Activated B cell treated with CpG ODN at 0.5 μM for 24 hours (primary cell): ENCODE results near the gene CADM1. TPM values are rescaled to one million over a fixed set of nuclear protein-coding genes. Genes with fewer than 3 reads are reported as not detected.

ENCODE experiments used
- ATAC-seq: fragments of 200-7000 bp; cut with Tn5 transposase; one replicate; pipeline ENCODE4 v1.10.0; 2021; ENCODE audit warnings: low read depth, mild to moderate bottlenecking, moderate library complexity
- CTCF ChIA-PET: fragments of 350-600 bp; sonication (Branson Sonifier 250); formaldehyde crosslinking; loops from one replicate; lab custom pipeline; 2021; ENCODE audit warnings: antibody characterized with exemption; lab: Charles Lee
- POLR2A ChIA-PET: fragments of 350-600 bp; sonication (Branson Sonifier 250); formaldehyde crosslinking; loops from one replicate; lab custom pipeline; 2021; ENCODE audit warnings: antibody characterized with exemption; lab: Charles Lee
- DNase-seq: peaks from one replicate; pipeline ENCODE4 v3.0.0; 2022
- H3K27ac Mint-ChIP-seq: one replicate; pipeline ENCODE4 v1.8.0; 2020; ENCODE audit warnings: mixed read lengths
- H3K27me3 Mint-ChIP-seq: one replicate; pipeline ENCODE4 v1.8.0; 2021; ENCODE audit warnings: mixed read lengths
- H3K36me3 Mint-ChIP-seq: one replicate; pipeline ENCODE4 v1.8.0; 2021; ENCODE audit warnings: low read depth, mixed read lengths
- H3K4me1 Mint-ChIP-seq: one replicate; pipeline ENCODE4 v1.8.0; 2021; ENCODE audit warnings: mixed read lengths
- H3K4me3 Mint-ChIP-seq: one replicate; pipeline ENCODE4 v1.8.0; 2020; ENCODE audit warnings: mild to moderate bottlenecking, mixed read lengths
- H3K9me3 Mint-ChIP-seq: one replicate; pipeline ENCODE4 v1.8.0; 2020; ENCODE audit warnings: mixed read lengths
- intact Hi-C: fragments of 100-400 bp; cut with micrococcal nuclease; formaldehyde crosslinking; loops from one replicate; pipeline ENCODE4 v1.15.1; 2024
- total RNA-seq: library from RNA; stranded (reverse); gene quantifications from 2 replicates; pipeline ENCODE4 v1.2.3, GENCODE V29; 2022
- TF ChIP-seq, protein P1 (sequence below): fragments of 200-600 bp; IDR thresholded peaks from one replicate; pipeline ENCODE4 v1.8.0; 2022; ENCODE audit warnings: antibody characterized with exemption, mild to moderate bottlenecking

The CADM1 gene
- total RNA-seq, 1 donor from 2014 or later, result 0.86 TPM

DNA sequence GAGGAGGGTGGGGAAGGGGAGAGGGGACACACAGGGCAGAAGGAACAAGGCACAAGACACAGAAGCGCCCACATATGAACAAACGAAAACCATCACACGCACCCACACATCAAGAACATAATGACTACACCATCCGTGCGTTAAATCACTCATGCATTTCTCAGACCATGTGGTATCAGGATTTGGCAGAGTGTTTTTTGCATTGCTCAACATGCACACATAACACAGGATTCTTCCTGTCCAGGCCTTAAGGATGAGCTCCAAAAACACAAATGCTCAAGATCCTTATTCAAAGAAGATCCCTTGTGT is 309.5 kb downstream of the CADM1 start:
- intact Hi-C loops, result no loop called here
- POLR2A ChIA-PET, result no interaction called here
- TF ChIP-seq, protein P1, sequence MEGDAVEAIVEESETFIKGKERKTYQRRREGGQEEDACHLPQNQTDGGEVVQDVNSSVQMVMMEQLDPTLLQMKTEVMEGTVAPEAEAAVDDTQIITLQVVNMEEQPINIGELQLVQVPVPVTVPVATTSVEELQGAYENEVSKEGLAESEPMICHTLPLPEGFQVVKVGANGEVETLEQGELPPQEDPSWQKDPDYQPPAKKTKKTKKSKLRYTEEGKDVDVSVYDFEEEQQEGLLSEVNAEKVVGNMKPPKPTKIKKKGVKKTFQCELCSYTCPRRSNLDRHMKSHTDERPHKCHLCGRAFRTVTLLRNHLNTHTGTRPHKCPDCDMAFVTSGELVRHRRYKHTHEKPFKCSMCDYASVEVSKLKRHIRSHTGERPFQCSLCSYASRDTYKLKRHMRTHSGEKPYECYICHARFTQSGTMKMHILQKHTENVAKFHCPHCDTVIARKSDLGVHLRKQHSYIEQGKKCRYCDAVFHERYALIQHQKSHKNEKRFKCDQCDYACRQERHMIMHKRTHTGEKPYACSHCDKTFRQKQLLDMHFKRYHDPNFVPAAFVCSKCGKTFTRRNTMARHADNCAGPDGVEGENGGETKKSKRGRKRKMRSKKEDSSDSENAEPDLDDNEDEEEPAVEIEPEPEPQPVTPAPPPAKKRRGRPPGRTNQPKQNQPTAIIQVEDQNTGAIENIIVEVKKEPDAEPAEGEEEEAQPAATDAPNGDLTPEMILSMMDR, result no peak
- Mint-ChIP-seq H3K36me3 (no peaks in the 10 kb centered on the region), H3K27me3 (no peaks in the 10 kb centered on the region), H3K4me1 (peaks cover 3% of the 10 kb centered on the region), H3K27ac (no peak overlapping the region), H3K4me3 (peak overlapping the region; percentile 65), H3K9me3 (peaks cover 2% of the 10 kb centered on the region)
- CTCF ChIA-PET, result no interaction called here
- DNase-seq, result no peak
- no peak for ATAC-seq

DNA sequence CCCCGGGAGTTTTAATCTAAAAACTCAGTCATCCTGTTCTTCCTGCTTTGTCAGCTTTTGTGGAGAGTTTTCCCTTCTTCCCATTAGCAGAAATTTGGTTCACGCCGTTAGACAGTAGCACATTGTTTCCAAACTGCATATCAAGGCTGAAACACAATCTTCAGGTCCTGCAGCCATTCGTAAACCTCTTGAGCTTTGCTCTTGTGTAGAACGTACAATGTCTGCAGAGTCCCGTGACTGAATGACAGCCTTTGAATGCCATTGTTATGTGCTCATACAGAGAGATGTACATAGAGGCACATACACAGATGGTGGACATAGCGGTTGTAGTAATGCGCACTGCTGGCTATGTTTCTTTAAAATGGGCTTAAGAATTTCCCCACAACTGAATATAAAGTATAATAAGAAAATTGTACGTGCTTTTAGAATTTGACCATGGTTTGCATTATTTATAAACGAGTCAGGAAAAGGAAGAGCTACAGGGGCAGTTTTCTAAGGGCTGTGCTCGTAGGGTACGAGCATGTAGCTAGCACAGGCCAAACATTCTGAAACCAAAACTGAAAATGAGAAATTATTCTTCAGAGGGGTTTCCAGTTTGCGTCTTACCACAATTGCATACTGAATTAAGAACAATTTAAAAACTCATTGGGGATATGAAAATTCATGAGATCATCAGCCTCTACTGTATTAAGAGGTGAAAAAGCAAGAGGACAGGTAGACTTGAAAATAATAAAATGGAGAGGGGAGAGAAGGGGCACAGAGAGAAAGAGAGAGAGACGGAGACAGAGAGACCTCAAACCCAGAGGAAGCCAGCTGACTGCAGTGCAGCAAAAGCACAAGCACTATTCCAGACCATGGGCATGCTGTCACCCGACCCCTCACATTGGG is 310.1 kb downstream of the CADM1 start:
- H3K27me3 Mint-ChIP-seq, result no peaks in the 10 kb centered on the region
- H3K36me3 Mint-ChIP-seq, result no peaks in the 10 kb centered on the region
- peaks cover 3% of the 10 kb centered on the region for H3K4me1 Mint-ChIP-seq
- peaks cover 2% of the 10 kb centered on the region for H3K9me3 Mint-ChIP-seq
- ChIA-PET CTCF (no interaction called here), POLR2A (no interaction called here)
- intact Hi-C loops, result no loop called here
- peak overlapping the region; percentile 65 for H3K4me3 Mint-ChIP-seq
- ATAC-seq (peak; percentile 57), DNase-seq (no peak)
- no peak overlapping the region for H3K27ac Mint-ChIP-seq
- TF ChIP-seq, protein P1, result no peak

DNA sequence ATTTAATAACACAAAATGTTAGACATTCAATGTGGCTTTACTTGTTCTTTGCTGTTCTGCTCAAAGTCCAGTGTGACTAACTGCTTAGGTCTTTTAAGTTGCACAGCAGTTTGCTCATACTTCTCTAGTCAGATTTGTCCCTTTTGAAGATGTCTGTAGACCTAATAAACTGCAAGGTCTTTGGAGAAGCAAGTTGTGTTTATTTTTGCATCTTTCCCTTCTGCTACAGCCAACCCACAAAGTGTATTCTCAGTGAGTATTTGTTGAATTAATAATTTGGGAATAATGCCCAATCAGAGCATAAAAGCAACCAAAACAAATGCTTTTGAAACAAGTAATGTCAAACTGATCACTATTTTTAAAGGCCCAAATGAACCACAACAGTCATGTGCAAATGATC is 312.5 kb downstream of the CADM1 start:
- H3K9me3 Mint-ChIP-seq, result peaks cover 2% of the 10 kb centered on the region
- no peak overlapping the region for H3K27ac Mint-ChIP-seq
- H3K36me3 Mint-ChIP-seq, result no peaks in the 10 kb centered on the region
- H3K4me3 Mint-ChIP-seq, result no peak overlapping the region
- intact Hi-C loops, result no loop called here
- H3K27me3 Mint-ChIP-seq, result no peaks in the 10 kb centered on the region
- peaks cover 3% of the 10 kb centered on the region for H3K4me1 Mint-ChIP-seq
- ATAC-seq (no peak), DNase-seq (no peak)
- CTCF ChIA-PET, result no interaction called here
- TF ChIP-seq, protein P1, result no peak
- POLR2A ChIA-PET, result no interaction called here

DNA sequence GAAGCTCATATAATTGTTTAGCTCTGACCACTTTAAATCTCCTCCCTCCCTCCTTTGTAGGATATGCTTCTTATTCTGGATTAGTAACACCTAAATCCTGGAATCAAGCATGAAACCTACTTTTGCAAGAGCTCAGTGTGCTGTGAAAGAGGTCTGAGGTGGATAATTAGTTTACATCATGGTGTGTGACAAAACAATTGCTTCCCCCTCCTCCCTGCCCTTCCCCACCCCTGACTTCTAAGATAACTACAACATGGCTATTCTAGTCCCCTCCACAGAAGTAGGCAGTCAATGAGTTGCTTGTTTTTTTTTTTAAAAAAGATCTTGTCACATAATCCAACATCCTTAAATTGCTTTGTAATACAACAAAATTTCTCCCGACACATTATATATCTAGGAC is 314.0 kb downstream of the CADM1 start:
- no peaks in the 10 kb centered on the region for H3K27me3 Mint-ChIP-seq

GRCh38 chr11:115188898-115189278 is 315.3 kb downstream of the CADM1 start:
- Mint-ChIP-seq H3K4me1 (peaks cover 2% of the 10 kb centered on the region), H3K27ac (no peak overlapping the region), H3K9me3 (peaks cover 1% of the 10 kb centered on the region), H3K36me3 (no peaks in the 10 kb centered on the region), H3K4me3 (no peak overlapping the region), H3K27me3 (no peaks in the 10 kb centered on the region)
- ATAC-seq, result no peak
- CTCF ChIA-PET, result no interaction called here
- intact Hi-C loops, result no loop called here
- TF ChIP-seq, protein P1, result no peak
- no peak for DNase-seq
- POLR2A ChIA-PET, result no interaction called here

More for the DNA sequence above, 314.0 kb downstream of the CADM1 start:
- Mint-ChIP-seq H3K4me3 (no peak overlapping the region), H3K9me3 (peaks cover 2% of the 10 kb centered on the region), H3K4me1 (peaks cover 3% of the 10 kb centered on the region), H3K27ac (no peak overlapping the region), H3K36me3 (no peaks in the 10 kb centered on the region)
- TF ChIP-seq, protein P1, result no peak
- CTCF ChIA-PET, result no interaction called here
- POLR2A ChIA-PET, result no interaction called here
- DNase-seq (no peak), ATAC-seq (no peak)
- intact Hi-C loops, result no loop called here
